H1 (cell line): ENCODE measurements around the gene ZBTB46. TPM values are rescaled to one million over a fixed set of nuclear protein-coding genes. Genes with fewer than 3 reads are reported as not detected.

Experiments used
- ATF3 ChIP-seq: IDR thresholded peaks from 2 replicates; pipeline ENCODE4 v1.6.1; 2011; ENCODE audit warnings: low read depth, mild to moderate bottlenecking, low read length; ENCODE audit not compliant: insufficient read depth
- CBX8 ChIP-seq: fragments of 300-800, 300-1000 bp; sonication (generic); IDR thresholded peaks from 2 replicates; pipeline ENCODE4 v1.7.1; 2016; ENCODE audit warnings: low read depth, low read length, borderline replicate concordance
- CREB1 ChIP-seq: IDR thresholded peaks from 2 replicates; pipeline ENCODE4 v1.6.1; 2012; ENCODE audit warnings: inconsistent platforms
- E2F6 ChIP-seq: IDR thresholded peaks from 2 replicates; pipeline ENCODE4 v1.6.1; 2012; ENCODE audit warnings: inconsistent platforms
- EP300 ChIP-seq, 2 experiments: IDR thresholded peaks; 1 replicate in 1 of 2; 2 replicates in 1 of 2; pipeline ENCODE4 v1.6.1; 2011 to 2012; ENCODE audit warnings: low read depth in 2 of 2, low read length in 2 of 2, mild to moderate bottlenecking in 2 of 2, borderline replicate concordance in 1 of 2, inconsistent platforms in 1 of 2, moderate library complexity in 1 of 2
- FOSL1 ChIP-seq: IDR thresholded peaks from 2 replicates; pipeline ENCODE4 v1.6.1; 2011; ENCODE audit warnings: mild to moderate bottlenecking, low read depth, low read length, moderate library complexity; ENCODE audit not compliant: insufficient read depth
- GTF2F1 ChIP-seq: IDR thresholded peaks from 2 replicates; pipeline ENCODE4 v1.6.1; 2012; ENCODE audit warnings: low read depth, low read length, improper control_type of control experiment, borderline replicate concordance
- HDAC2 ChIP-seq, 2 experiments: fragments of 300-600 bp in 1 of 2; sonication (generic) in 1 of 2; IDR thresholded peaks; 2 replicates each; pipeline ENCODE4 v1.6.1; 2011 to 2012; ENCODE audit warnings: low read depth in 2 of 2, low read length in 2 of 2, mild to moderate bottlenecking in 2 of 2, moderate library complexity in 2 of 2, borderline replicate concordance in 1 of 2, inconsistent platforms in 1 of 2
- JUN ChIP-seq: IDR thresholded peaks from 2 replicates; pipeline ENCODE4 v1.6.1; 2011; ENCODE audit warnings: low read depth, mild to moderate bottlenecking, improper control_type of control experiment, low read length
- KDM4A ChIP-seq: IDR thresholded peaks from one replicate; pipeline ENCODE4 v1.7.1; 2012; ENCODE audit warnings: low read depth, mild to moderate bottlenecking, moderate library complexity, low read length, inconsistent platforms; ENCODE audit not compliant: severe bottlenecking
- MAFK ChIP-seq: IDR thresholded peaks from 2 replicates; pipeline ENCODE4 v1.6.1; 2012; ENCODE audit warnings: low read depth, mild to moderate bottlenecking, improper control_type of control experiment, low read length
- NANOG ChIP-seq: IDR thresholded peaks from 2 replicates; pipeline ENCODE4 v1.6.1; 2011; ENCODE audit warnings: low read length, low read depth, mild to moderate bottlenecking, inconsistent platforms; ENCODE audit not compliant: insufficient read depth, poor library complexity, severe bottlenecking
- POLR2A ChIP-seq, 2 experiments: IDR thresholded peaks; 1 replicate in 1 of 2; 2 replicates in 1 of 2; pipeline ENCODE4 v1.6.1; 2011; ENCODE audit warnings: low read depth in 2 of 2, low read length in 2 of 2, mild to moderate bottlenecking in 2 of 2; ENCODE audit errors: control extremely low read depth in 1 of 2
- POLR2AphosphoS5 ChIP-seq: IDR thresholded peaks from 2 replicates; pipeline ENCODE4 v1.6.1; 2011; ENCODE audit warnings: low read depth, low read length
- RXRA ChIP-seq: IDR thresholded peaks from 2 replicates; pipeline ENCODE4 v1.6.1; 2011; ENCODE audit warnings: low read depth, mild to moderate bottlenecking, low read length, moderate library complexity; ENCODE audit not compliant: insufficient read depth
- SRF ChIP-seq: IDR thresholded peaks from 2 replicates; pipeline ENCODE4 v1.6.1; 2011; ENCODE audit warnings: mild to moderate bottlenecking, low read depth, low read length, moderate library complexity
- TAF7 ChIP-seq: optimal IDR thresholded peaks from 2 replicates; pipeline ENCODE3; 2011; ENCODE audit warnings: low read depth, mild to moderate bottlenecking, inconsistent platforms, low read length, moderate library complexity, borderline replicate concordance
- TCF12 ChIP-seq: IDR thresholded peaks from 2 replicates; pipeline ENCODE4 v1.6.1; 2011; ENCODE audit warnings: low read depth, mild to moderate bottlenecking, low read length
- TEAD4 ChIP-seq: IDR thresholded peaks from 2 replicates; pipeline ENCODE4 v1.6.1; 2012; ENCODE audit warnings: low read depth, low read length, inconsistent platforms, mixed read lengths
- USF2 ChIP-seq: IDR thresholded peaks from 2 replicates; pipeline ENCODE4 v1.6.1; 2011; ENCODE audit warnings: low read length, improper control_type of control experiment
- ZNF274 ChIP-seq: IDR thresholded peaks from 2 replicates; pipeline ENCODE4 v1.7.0; 2012; ENCODE audit warnings: low read length, borderline replicate concordance; ENCODE audit errors: extremely low read depth
- polyA plus RNA-seq, 7 experiments: library from polyadenylated mRNA; depleted of rRNA in 3 of 7; stranded (reverse) in 5 of 7; unstranded in 2 of 7; fragments of >200 nt in 5 of 7; fragments of 200-250 nt in 2 of 7; gene quantifications; 1 replicate in 5 of 7; 2 replicates in 1 of 7; 4 replicates in 1 of 7; pipeline versions ENCODE4 v1.2.1 to v1.2.3, GENCODE V29; 2011 to 2013; ENCODE audit warnings: missing spikeins in 2 of 7, mixed read lengths in 2 of 7
- total RNA-seq: library from RNA; stranded (reverse); fragmentation: NEBNext Ultra II Directional; extraction: Animal tissue kit (Norgen Biotek cat#: 25700); gene quantifications from 2 replicates; pipeline ENCODE4 v1.2.1, GENCODE V29; 2021

Gene ZBTB46
- total and polyA plus RNA-seq, 2 of the 8 experiments (the other 6 are each of a cell fraction or from before 2014, with no cell fraction given): 6.4 to 22.4 TPM

GRCh38 chr20:63707558-63708300, 123.3 kb downstream of the ZBTB46 start, which contains the start of the genes ARFRP1 and ZGPAT (continued):
- TF ChIP-seq GTF2F1 (no peak), TEAD4 (0 out of 2 replicates have a peak, but pooled peaks have one; percentile 18), RXRA (peak; percentile 99), ATF3 (0 out of 2 replicates have a peak, but pooled peaks have one; percentile 37), NANOG (peak; percentile 44), POLR2AphosphoS5 (0 out of 2 replicates have a peak, but pooled peaks have one; percentile 23), TCF12 (no peak), USF2 (no peak), POLR2A (IDR thresholded peaks at IDR 0.05; ENCODE audit: control extremely low read depth in 1 of 2, low read depth in 2 of 2, low read length in 2 of 2) (peak in 1 of 2 experiments; percentile 53; a peak in 1 of 3 replicates), EP300 (IDR thresholded peaks at IDR 0.05; ENCODE audit: borderline replicate concordance in 1 of 2, low read depth in 2 of 2, low read length in 2 of 2) (no peak), CREB1 (no peak), SRF (no peak), TAF7 (peak; percentile 22), FOSL1 (no peak), ZNF274 (no peak), MAFK (no peak), JUN (no peak), KDM4A (peak; percentile 26), CBX8 (no peak), HDAC2 (IDR thresholded peaks at IDR 0.05; ENCODE audit: borderline replicate concordance in 1 of 2, low read depth in 2 of 2, low read length in 2 of 2) (no peak), E2F6 (0 out of 2 replicates have a peak, but pooled peaks have one; percentile 28)
